HG02840 (cell line): ENCODE results near the gene C1orf159.
"Not testable (repeated sequence)": the region's sequence is repeated elsewhere in the genome, so short reads cannot be mapped to it uniquely, and the experiment has no call there.

Source experiments
- ATAC-seq: cut with Tn5 transposase; IDR thresholded peaks from one replicate; pipeline ENCODE4 v1.9.1; 2021; ENCODE audit warnings: mild to moderate bottlenecking, moderate library complexity, moderate number of reproducible peaks; ENCODE audit not compliant: unreplicated experiment, low FRiP score

C1orf159 gene

DNA sequence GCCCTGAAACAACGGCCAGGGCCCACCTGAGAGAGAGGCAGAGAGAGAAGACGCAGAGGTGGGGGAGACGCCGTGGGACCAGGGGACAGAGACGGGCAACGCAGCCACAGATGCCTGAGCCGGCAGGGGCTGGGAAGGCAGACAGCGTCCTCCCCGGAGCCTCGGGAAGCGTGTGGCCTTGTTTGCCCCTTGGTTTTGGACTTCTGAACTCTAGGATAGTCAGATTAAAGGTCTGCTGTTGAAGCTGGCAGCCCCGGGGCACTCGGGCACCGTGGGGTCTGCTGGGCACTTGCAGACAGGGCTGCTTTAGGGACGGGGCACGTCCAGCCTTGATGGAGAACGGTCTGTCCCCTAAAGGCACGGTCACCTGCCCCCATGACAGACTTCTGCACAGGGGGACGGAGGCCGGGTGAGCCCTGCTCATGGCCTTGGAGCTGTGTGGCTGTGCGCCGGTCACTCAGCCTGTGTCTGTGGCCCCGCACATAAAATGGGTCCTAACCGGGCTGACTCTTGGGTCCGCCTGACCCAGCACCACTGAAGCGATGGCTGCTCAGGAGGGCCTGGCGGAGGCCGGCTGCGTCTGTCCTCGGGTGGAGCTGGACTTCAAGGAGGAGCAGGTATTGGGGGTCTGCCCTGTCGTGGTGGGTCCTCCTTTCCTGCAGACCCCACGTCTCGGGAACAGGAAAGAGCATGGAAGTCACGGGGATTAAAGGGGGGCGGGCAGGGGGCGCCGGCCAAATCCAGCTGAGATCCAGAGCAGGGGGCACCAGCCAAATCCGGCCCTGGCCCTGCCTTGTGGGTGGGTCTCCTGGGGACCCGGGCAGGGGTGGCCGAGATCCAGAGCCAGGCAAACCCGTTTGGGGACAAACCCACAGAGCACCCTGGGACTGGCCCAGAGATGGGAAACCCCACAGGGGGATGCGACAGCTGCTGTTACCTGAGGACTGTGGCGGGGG, 32.2 kb downstream of the C1orf159 start:
- no peak for ATAC-seq

DNA sequence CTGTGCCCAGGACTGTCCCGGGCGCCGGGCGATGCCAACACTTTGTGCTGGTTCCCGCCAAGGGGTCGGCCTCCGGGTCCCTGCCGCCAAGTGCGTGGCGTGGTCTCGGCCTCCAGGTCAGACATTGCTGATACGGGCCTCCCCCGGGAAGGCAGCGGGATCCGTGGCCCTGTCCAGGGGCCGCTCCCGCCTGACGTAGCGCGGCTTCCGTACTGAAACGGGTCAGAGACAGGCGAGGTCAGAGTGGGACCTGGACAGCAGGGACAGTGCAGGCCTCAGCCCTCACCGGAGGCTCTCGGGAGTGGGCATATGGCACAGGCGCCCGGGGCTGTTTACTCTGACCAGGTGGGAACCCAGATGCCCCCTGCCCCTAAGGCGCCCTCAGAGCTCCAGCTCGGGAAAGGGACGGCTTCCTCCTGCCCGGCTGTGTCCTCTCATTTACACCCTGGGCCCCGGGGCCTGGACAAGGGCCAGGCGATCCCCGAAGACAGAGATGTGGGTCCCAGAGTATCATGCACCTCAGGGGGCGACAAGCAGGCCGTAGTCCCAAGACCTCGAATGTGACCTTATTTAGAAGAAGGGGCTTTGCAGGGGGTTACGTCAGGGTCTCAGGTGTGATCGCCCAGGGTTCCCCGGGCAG, 33.0 kb downstream of the C1orf159 start:
- ATAC-seq, result no peak

DNA sequence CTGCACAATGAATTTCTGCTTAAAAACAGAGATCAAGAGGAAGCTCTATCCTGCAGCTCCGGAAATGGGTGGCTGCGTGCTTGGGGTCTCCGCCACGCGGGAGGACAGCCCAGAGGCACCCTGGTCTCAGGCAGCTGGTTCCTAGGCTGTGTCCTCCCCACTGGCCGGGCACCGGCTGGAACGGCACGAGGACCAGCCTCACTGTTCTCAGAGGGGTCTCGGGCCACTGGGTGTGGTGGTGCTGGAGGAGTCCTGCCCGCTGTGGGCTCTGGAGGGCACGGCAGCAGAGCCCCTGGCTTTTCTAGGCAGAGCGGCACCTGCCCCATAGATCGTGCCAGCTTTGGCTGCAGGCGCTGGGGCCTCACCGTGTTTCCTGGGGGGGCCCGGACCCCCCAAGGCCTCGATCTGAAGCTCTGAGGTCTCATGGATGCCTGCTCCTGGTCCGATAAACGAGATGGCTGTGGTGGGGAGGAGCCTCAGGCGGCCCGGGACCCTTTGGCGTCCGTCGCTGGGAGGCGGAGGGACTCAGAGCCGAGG, 33.6 kb downstream of the C1orf159 start:
- ATAC-seq, result no peak

DNA sequence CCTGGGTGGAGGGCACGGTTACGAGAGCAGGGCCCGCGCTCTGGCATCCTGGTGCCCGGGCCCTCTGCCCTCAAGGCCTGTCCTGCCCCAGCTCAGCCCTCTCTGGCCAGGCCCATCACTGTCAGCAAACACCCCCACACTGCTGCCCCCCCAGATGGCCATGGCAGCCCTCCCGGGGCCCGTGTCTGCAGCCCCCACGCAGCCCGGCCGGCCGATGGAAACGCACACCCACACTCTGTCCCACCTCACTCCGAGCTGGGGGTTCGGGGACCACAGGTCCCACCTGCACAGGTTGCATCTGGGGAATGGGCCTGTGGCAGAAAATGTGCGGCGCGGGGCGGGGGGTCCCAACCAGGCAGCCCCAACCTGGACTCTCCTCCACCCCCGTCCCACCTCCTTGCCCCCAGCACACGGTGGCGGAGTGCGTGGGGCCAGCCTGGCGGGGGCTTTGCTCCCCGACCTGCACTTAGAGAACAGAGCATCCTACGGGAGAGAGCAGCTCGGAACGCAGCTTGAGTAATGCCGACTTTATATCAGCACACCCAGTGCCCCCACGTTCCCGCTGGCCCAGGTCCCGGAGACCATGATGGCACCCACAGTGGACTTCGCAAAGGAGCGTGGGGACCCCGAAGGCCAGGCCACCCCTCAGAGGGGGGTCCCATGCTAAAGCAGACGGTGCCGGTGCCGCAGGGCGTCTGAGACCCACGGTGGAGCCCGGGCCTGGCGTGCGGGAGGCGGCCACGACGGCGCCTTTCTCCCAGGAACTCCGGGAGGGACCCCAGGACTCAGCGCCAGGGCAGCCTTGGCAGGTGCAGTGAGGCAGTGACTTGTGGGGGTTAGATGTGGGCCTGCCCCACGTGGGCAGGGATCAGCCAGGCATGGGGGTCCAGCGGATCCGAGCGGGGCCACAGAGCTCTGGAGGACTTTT, 34.3 kb downstream of the C1orf159 start:
- ATAC-seq, result no peak

DNA sequence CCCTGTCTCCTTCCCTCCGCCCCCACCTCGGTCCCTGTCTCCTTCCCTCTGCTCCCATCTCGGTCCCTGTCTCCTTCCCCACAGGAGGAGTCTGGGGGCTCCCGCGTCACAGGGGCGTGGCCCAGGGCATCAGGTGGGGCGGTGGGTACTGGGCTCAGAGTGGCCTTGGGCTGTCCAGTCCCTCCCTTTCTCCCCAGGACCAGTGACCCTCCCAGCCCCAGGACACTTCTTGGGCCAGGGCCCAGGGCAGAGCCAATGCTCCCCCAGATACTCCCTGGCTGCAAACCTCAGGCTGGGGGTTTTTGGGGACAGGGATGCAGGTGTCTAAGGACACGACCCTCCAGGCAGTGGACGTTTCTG, 35.0 kb downstream of the C1orf159 start:
- ATAC-seq, result no peak

DNA sequence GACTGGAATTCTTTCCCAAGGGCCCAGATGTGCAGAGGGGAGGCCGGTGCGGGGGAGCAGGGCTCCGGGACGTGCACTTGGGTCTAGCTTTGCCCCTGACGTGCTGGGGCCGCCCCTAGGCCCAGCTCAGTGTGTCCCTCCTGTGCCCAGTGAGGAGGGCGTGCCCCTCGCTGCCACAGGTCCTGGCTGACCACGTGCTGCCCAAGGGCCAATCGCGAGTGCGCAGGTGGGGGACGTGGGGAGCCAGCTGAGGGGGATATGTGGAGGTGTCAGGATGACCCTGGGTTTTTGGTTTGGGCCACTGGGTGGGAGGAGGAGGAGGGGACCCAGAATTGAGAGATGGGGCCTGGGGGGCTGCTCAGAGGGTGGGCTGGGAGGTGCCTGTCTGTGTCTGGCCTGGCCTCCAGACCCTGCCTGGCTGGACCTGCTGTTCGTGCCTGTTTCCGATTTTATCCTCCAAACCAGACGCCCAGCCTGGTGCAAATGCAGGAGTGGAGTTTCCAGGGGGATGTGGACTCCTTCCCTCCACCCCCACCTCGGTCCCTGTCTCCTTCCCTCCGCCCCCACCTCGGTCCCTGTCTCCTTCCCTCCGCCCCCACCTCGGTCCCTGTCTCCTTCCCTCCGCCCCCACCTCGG, 35.6 kb downstream of the C1orf159 start:
- no peak for ATAC-seq

DNA sequence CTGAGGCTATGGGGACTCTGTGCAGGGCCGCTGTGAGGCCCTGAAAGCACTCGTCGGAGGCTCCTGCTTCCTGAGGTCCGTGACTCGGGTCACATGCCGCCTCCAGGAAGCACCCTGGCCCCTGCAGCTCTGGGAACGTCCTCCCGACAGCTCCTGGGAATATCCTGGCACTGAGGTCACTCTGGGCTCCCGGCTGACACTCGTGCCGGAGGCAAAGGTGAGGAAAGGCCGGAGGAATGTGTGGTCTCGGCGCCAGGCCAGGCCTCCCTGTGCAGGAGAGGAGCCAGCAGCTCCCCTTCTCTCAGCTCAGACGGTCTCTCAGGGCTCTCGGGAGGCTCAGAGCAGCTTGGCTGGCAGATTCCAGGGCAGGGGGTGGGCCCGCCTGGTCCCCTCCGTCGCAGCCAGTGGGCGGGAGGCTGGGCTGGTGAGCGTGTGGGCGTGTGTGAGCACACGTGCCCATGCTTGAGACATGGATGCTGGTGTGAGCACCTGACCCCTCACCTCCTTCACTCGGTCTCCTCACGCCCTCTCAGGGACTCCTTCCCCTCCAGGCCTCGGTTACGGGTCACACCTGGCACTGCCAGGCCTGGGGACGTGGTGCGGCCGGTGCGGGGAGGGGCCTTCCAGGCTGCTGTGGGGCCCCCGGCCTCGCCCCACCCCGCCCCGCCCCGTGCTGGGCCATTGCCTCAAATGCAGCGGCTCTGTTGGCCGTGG, 36.3 kb downstream of the C1orf159 start:
- ATAC-seq, result no peak

DNA sequence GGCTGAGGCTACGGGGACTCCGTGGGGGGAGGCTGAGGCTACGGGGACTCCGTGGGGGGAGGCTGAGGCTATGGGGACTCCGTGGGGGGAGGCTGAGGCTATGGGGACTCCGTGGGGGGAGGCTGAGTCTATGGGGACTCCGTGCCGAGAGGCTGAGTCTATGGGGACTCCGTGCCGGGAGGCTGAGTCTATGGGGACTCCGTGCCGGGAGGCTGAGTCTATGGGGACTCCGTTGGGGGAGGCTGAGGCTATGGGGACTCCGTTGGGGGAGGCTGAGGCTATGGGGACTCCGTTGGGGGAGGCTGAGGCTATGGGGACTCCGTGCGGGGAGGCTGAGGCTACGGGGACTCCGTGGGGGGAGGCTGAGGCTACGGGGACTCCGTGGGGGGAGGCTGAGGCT, 38.5 kb downstream of the C1orf159 start:
- ATAC-seq, result not testable (repeated sequence)

DNA sequence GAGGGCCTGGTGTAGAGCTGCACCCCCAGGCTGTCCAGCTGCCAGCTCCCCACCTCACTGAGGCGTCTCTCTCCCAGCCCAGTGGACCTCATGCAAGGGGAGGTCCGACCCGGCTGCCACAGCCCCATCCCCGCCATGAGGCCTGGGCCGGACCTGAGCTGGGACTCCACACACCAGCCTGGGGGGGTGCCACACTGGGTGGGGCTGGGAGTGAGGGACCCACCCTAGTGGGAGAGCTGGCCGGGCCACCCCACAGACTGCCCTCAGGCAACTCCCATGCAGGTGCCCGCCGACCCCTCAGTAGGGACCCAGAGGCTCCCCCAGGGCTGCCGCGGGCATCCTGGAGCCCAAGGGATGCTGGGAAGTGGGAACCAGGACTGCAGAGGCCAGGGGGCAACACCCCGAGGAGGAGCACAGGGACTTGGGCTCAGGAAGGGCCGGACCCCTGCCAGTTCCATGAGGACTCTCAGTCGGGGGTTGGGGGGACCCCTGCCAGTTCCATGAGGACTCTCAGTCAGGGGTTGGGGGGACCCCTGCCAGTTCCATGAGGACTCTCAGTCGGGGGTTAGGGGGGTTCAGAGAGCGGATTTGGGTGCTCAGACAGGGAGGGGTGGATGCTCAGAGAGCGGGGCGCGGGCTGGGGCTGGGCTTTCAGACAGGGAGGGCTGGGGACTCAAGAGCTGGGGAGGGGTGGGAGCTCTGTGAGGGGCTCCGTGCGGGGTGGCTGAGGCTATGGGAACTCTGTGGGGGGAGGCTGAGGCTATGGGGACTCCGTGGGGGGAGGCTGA, 40.5 kb downstream of the C1orf159 start:
- ATAC-seq, result no peak

DNA sequence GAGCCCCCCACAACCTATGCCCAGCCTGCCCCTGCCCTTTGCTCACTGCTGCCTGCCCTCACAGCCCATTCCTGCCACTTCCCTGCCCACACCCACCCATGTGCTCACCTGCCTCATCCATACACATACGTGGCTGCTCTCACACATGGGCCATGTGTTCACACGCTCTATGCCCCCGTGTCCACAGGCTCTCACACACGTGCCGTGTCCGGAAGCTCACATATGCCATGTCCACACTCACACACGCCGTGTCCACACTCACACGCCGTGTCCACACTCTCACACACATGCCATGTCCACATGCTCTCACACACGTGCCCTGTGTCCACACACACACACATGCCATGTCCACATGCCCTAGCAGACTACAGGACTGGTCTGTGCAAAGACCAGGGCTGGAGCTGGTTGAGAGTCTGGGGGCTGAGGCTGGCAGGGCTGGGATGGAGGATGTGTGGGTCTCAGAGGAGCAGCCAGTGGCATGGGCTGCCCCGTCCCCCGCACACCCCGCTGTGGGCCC, 41.2 kb downstream of the C1orf159 start:
- ATAC-seq, result no peak

DNA sequence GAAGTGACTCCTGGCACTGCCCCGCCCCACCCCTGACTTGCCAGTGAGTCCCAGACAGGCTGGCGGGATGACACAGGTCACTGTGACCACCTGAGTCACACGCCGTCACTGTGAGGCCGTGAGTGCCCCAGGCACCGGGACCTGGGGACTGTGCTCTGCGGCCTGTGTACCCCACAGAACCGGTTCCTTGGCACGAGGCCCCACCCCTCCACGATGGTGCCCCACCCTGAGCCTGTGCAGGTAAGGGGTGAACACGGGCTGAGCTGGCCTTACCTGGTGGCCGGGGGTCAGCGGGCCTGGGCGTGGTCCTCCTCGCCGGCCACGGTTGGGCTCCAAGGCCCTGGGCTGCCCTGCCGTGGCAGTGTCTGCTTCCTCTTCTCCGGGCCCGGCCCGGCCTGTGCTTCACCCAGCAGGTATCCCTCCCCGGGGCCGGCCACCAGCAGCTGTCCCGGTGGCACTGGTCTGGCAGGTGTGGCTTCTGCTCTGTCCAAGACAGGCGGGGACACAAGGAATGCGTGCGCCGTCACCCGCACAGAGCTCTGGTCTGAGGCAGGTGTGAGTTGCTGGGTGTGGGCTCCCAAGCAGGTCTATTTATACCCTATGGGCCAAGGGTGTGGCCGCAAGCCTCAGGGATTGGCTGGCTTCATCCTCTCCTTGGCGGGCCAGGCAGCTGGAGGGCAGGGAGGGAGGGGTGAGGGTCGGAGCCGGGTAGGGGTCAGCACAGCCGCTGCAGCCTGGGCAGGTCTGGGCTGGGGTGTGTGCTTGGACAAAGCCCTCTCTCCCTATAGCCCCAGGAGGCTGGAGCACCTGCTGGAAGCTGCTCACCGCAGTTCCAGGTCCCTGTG, 41.9 kb downstream of the C1orf159 start, which contains the start of gene RNF223:
Gene RNF223 (minus strand): TSS at position 564 of the 845 bp plus-strand sequence. CDS start 1,740 bp downstream, outside the sequence.
- no peak for ATAC-seq

DNA sequence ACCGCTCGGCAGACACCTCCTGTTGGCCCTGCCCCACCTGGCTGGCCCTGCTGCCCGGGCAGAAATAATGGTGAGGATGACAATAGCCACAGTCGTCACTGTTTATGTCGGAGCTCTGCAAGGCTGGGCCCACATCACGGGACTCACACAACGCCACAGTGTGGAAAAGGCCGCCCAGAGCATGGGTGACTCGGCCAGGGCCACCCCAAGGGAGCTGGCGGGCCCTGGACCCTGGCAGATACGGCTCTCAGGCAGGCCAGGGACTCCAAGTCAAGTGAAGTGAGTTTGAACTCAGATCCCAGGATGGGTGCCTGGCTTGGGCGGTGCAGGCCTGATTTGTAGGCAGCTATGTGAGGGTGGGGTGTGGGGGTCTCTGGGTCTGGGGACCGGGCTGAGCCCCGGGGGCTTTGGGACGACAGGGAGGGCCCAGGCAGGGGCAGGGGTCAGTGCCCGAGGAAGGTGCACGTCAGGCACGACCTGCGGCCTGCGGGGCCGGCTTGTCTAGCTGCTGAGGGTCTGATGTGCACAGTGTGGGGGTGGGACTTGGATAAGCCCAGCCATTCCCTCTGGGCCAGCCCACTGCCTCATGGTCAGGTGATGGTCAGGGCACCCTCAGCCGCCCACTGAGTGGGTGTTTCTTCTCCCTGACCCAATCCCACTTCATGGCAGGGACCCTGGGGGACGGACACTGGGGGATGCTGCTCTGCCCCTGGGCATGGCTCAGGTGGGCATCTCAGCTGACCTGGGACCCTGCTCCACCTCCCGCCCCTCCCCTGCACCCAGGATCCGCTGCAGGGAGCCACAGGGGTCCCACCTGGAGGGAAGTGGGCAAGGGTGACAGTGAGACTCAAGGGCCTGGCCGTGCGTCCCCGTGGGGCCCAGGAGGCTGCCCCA, 42.8 kb downstream of the C1orf159 start:
- ATAC-seq, result no peak

DNA sequence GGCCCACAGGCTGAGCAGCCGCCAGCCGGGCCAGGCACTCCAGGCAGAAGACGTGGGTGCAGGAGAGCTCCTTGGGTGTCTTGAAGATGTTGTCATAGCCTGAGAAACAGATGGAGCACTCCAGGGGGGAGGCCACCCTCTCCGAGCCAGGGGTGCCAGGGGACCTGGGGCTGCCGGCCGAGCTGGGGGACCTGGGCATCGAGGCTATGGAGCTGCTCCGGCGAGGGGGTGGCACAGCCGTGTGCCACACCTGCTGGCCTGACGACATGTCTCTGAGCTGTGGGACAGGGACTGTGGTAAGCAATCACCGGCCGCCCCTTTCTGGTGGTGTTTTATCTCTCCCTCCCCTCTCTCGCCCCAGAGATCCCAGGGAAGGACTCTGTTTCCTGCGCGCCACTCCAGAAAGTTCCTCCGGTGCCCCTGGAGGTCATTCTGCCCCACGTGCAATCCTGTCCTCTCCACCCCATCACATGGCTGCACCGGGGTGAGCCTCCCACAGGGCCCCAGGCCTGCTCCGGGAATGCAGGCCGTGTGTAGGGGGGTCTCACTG, 43.5 kb downstream of the C1orf159 start:
- no peak for ATAC-seq

DNA sequence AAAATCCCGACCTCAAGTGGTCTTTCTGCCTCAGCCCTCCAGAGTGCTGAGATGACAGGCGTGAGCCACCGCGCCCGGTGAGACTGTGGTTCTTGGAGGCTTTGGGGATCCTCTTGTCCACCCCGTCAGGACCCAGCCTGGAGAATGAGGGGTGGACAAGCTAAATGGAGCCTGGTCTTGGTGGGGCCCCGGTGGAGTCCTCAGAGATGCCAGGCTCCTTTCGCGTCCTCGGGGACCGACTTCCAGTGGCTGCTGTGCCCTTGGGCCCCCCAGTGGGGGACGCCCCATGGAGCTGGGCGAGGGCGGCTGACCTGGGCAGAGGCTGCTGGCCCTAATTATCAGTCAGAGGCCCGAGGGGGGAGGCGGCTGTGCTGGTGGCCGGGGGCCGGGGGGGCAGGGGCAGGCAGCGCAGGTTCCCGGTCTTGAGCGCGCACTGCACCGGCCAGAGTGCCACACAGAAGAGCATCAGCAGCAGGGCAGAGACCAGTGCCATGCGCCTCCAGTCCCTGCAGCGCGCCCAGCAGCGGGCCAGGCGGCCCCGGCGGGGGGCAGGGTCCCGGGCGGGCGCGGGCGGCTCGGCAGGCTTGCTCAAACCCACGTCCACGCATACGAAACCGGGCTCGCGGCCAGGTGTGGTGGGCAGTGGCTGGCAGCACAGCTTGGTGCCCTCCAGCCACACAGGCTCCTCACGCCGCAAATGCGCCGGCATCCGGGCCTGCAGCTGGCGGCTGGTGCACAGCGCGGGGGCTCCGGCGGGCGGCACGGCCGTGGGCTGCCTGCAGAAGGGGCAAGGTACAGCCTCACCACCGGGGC, 44.2 kb downstream of the C1orf159 start:
- no peak for ATAC-seq
